Immature natural killer cell (primary cell): ENCODE results near the gene MAGOHB. TPM values are rescaled to one million over a fixed set of nuclear protein-coding genes. Genes with fewer than 3 reads are reported as not detected.
"Not testable (repeated sequence)": the region's sequence is repeated elsewhere in the genome, so short reads cannot be mapped to it uniquely, and the experiment has no call there.

Source experiments
- DNase-seq, 3 donors: peaks; one replicate each; pipeline ENCODE4 v3.0.0; 2022; ENCODE audit warnings: mixed read lengths in 1 of 3
- H3K27ac Mint-ChIP-seq, 6 donors: one replicate each; pipeline ENCODE4 v1.8.0; 2020; ENCODE audit warnings: mixed read lengths in 6 of 6, mild to moderate bottlenecking in 5 of 6, inconsistent platforms in 4 of 6, moderate library complexity in 3 of 6
- H3K27me3 Mint-ChIP-seq, 3 donors: one replicate each; pipeline ENCODE4 v1.8.0; 2020 to 2021; ENCODE audit warnings: low read depth in 3 of 3, mild to moderate bottlenecking in 3 of 3, mixed read lengths in 3 of 3, moderate library complexity in 3 of 3, inconsistent platforms in 1 of 3
- H3K36me3 Mint-ChIP-seq, 3 donors: one replicate each; pipeline ENCODE4 v1.8.0; 2020; ENCODE audit warnings: mixed read lengths in 3 of 3, inconsistent platforms in 2 of 3, mild to moderate bottlenecking in 2 of 3
- H3K4me1 Mint-ChIP-seq, 2 donors: one replicate each; pipeline ENCODE4 v1.8.0; 2020; ENCODE audit warnings: inconsistent platforms in 2 of 2, mild to moderate bottlenecking in 2 of 2, mixed read lengths in 2 of 2, moderate library complexity in 1 of 2
- H3K4me3 Mint-ChIP-seq, 5 donors: one replicate each; pipeline ENCODE4 v1.8.0; 2020; ENCODE audit warnings: mild to moderate bottlenecking in 5 of 5, mixed read lengths in 5 of 5, inconsistent platforms in 3 of 5, moderate library complexity in 3 of 5
- H3K9me3 Mint-ChIP-seq, 6 donors: one replicate each; pipeline ENCODE4 v1.8.0; 2020; ENCODE audit warnings: mild to moderate bottlenecking in 6 of 6, mixed read lengths in 6 of 6, inconsistent platforms in 4 of 6, moderate library complexity in 3 of 6
- polyA plus RNA-seq, 3 donors: library from polyadenylated mRNA; unstranded; fragments of 300-500 nt; fragmentation: Illumina TruSeq; gene quantifications; one replicate each; pipeline ENCODE4 v1.2.3, GENCODE V29; 2021

Gene MAGOHB
- polyA plus RNA-seq, result 10 to 100 TPM; 54.7 to 72.5 (median 58.7) TPM

DNA sequence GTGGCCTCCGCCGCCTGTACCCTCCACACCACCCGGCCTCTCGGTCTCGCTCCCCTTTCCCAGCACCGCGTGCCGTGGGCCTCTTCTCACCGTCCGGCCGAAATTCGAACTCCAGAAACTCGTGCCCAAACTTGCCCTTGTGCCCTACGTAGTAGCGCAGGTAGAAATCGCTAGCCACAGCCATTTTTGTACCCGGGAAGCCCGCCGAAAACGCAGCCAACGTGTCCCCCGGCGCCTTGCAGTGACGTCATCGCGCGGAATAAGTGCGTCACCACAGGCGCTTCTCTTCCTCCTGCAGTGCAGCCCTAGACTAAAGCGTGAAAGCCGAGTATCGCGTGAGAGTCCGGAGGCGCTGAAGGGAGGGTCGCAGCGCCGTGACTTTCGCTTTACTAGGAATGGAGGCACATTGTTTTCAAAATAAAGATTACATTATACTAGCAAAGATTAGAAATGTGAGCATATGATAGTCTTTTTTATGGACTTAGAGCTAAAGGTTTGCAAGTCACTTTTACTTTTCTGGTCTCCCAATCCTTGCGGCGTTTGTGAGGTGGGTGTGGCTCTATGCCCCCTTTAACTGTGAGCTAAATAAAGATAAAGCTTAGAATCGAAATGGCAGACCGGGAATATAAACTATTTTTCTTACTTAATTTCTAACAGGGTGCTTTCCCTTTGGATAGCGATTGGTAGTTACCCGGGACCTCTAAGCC lies at the start of gene MAGOHB:
MAGOHB (minus strand) TSS at position 261 of the 707 bp plus-strand sequence; CDS start at position 184, 77 bp downstream.
- Mint-ChIP-seq H3K9me3 (no peaks in the 10 kb centered on the region), H3K27ac (peak within 1 kb of the TSS; percentile 96 to 100 (median 98)), H3K36me3 (peaks cover 12 to 15% (median 15%) of the 10 kb centered on the region in 3 donors), H3K4me3 (peak within 1 kb of the TSS; percentile 96 to 100 (median 97)), H3K4me1 (peaks cover 23 to 30% of the 10 kb centered on the region in 2 donors), H3K27me3 (peaks cover 5 to 10% (median 9%) of the 10 kb centered on the region in 3 donors)
- DNase-seq, result peak; percentile 95 to 97 (median 96)

DNA sequence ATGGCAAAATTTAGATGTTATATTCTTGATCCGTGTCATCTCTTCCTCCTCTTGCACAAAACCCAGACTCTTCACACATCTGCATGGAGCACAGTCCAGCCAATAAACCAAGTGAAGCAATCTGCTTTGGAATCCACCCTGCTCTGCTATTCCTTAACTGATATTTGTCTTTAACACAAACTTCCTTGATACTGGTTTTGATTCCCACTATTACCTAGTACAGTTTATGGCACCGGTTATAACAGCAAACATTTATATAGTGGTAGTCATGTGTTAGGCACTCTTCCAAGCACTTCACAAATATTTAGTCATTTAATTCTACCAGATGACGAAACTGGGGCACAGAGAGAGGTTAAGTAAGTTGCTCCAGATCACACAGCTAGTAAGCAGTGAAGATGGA lies 47.9 kb upstream of the MAGOHB start:
- H3K4me3 Mint-ChIP-seq, result no peak overlapping the region
- H3K4me1 Mint-ChIP-seq, result no peaks in the 10 kb centered on the region
- DNase-seq, result no peak
- no peak overlapping the region for H3K27ac Mint-ChIP-seq
- no peaks in the 10 kb centered on the region for H3K9me3 Mint-ChIP-seq
- peaks cover 3 to 12% (median 8%) of the 10 kb centered on the region in 3 donors for H3K27me3 Mint-ChIP-seq
- no peaks in the 10 kb centered on the region for H3K36me3 Mint-ChIP-seq

GRCh38 chr12:10654003-10654402 lies 40.6 kb upstream of the MAGOHB start:
- Mint-ChIP-seq H3K36me3 (peaks cover 0 to 4% (median 0%) of the 10 kb centered on the region in 3 donors), H3K4me3 (no peak overlapping the region), H3K27me3 (peaks cover 2 to 14% (median 13%) of the 10 kb centered on the region in 3 donors)

GRCh38 chr12:10652192-10652591 lies 38.8 kb upstream of the MAGOHB start:
- DNase-seq, result no peak
- peaks cover 8 to 12% (median 8%) of the 10 kb centered on the region in 3 donors for H3K36me3 Mint-ChIP-seq
- peaks cover 2 to 12% (median 8%) of the 10 kb centered on the region in 3 donors for H3K27me3 Mint-ChIP-seq
- H3K9me3 Mint-ChIP-seq, result peaks cover 0 to 8% (median 6%) of the 10 kb centered on the region in 6 donors
- no peak overlapping the region for H3K4me3 Mint-ChIP-seq
- no peak overlapping the region for H3K27ac Mint-ChIP-seq
- H3K4me1 Mint-ChIP-seq, result peaks cover 2 to 20% of the 10 kb centered on the region in 2 donors

More at GRCh38 chr12:10654003-10654402, 40.6 kb upstream of the MAGOHB start:
- Mint-ChIP-seq H3K4me1 (peaks cover 2 to 20% of the 10 kb centered on the region in 2 donors), H3K27ac (no peak overlapping the region), H3K9me3 (no peaks in the 10 kb centered on the region)
- no peak for DNase-seq

- Mint-ChIP-seq H3K9me3 (peaks cover 11 to 35% (median 28%) of the 10 kb centered on the region in 6 donors), H3K36me3 (peaks cover 27 to 34% (median 29%) of the 10 kb centered on the region in 3 donors), H3K4me1 (peaks cover 2 to 11% of the 10 kb centered on the region in 2 donors)
- H3K27ac Mint-ChIP-seq, H3K27me3 Mint-ChIP-seq, H3K4me3 Mint-ChIP-seq, DNase-seq: not testable (repeated sequence)
Measured at GRCh38 chr12:10646576-10646975, 33.2 kb upstream of the MAGOHB start.

GRCh38 chr12:10645910-10646309 lies 32.5 kb upstream of the MAGOHB start:
- no peak overlapping the region for H3K27ac Mint-ChIP-seq
- peaks cover 2 to 5% of the 10 kb centered on the region in 2 donors for H3K4me1 Mint-ChIP-seq
- H3K4me3 Mint-ChIP-seq, result no peak overlapping the region
- H3K36me3 Mint-ChIP-seq, result peaks cover 27 to 34% (median 29%) of the 10 kb centered on the region in 3 donors
- H3K9me3 Mint-ChIP-seq, result peaks cover 11 to 35% (median 28%) of the 10 kb centered on the region in 6 donors
- no peak for DNase-seq
- H3K27me3 Mint-ChIP-seq, result peaks cover 4 to 7% (median 5%) of the 10 kb centered on the region in 3 donors

- no peak overlapping the region for H3K4me3 Mint-ChIP-seq
- no peaks in the 10 kb centered on the region for H3K4me1 Mint-ChIP-seq
- peaks cover 19 to 26% (median 20%) of the 10 kb centered on the region in 3 donors for H3K36me3 Mint-ChIP-seq
- peaks cover 11 to 25% (median 21%) of the 10 kb centered on the region in 6 donors for H3K9me3 Mint-ChIP-seq
- no peak overlapping the region for H3K27ac Mint-ChIP-seq
- no peak for DNase-seq
- H3K27me3 Mint-ChIP-seq, result peaks cover 2 to 5% (median 4%) of the 10 kb centered on the region in 3 donors
Measured at GRCh38 chr12:10641735-10642500, 28.5 kb upstream of the MAGOHB start.

- no peaks in the 10 kb centered on the region for H3K9me3 Mint-ChIP-seq
- no peaks in the 10 kb centered on the region for H3K4me1 Mint-ChIP-seq
- DNase-seq, result no peak
- no peak overlapping the region for H3K27ac Mint-ChIP-seq
- no peaks in the 10 kb centered on the region for H3K36me3 Mint-ChIP-seq
- peaks cover 3 to 7% (median 5%) of the 10 kb centered on the region in 3 donors for H3K27me3 Mint-ChIP-seq
- no peak overlapping the region for H3K4me3 Mint-ChIP-seq
Measured at GRCh38 chr12:10638728-10639127, 25.3 kb upstream of the MAGOHB start.

DNA sequence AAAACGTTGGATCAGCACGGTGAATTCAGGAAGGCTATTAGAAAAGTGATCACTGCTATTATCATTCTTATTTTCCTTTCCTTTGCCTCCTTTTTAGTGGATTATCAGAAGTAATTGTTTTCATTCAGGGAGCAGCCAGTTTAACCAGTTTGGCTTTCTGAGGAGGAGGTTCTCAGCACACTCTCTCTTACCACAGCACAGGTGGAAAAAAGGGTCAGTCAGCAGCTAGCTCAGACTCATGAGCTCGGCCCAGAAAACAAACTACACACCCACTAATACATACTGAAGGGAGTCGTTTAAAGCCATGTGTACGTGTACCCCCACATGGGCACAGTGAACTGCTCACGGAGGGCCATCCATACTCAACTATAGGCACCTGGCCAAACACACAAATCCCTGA lies 23.2 kb upstream of the MAGOHB start:
- H3K27me3 Mint-ChIP-seq, result peaks cover 0 to 7% (median 4%) of the 10 kb centered on the region in 3 donors
- no peak for DNase-seq
- no peak overlapping the region for H3K27ac Mint-ChIP-seq
- H3K9me3 Mint-ChIP-seq, result no peaks in the 10 kb centered on the region
- no peaks in the 10 kb centered on the region for H3K36me3 Mint-ChIP-seq
- H3K4me3 Mint-ChIP-seq, result no peak overlapping the region
- no peaks in the 10 kb centered on the region for H3K4me1 Mint-ChIP-seq

DNA sequence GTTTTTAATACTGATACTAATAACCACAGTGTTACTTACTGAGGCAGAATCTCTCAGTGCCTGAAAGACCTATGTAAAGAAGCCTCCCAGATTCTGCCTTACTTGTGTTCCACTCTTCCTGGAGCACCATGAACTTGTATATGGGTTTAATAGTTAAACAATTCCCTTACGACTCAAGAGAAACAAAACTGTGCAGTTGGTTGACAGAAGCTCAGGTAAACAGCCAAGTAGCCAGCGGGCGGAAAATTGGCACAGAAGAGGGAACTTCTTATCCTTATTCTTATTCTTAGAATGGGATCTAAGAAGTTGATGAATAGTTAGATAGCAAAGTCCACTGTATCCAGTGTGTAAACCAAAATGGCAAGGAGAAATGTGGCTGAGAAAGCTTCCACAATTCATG lies 22.7 kb upstream of the MAGOHB start:
- no peak for DNase-seq
- H3K36me3 Mint-ChIP-seq, result no peaks in the 10 kb centered on the region
- no peaks in the 10 kb centered on the region for H3K4me1 Mint-ChIP-seq
- H3K9me3 Mint-ChIP-seq, result no peaks in the 10 kb centered on the region
- no peak overlapping the region for H3K4me3 Mint-ChIP-seq
- H3K27ac Mint-ChIP-seq, result no peak overlapping the region
- H3K27me3 Mint-ChIP-seq, result peaks cover 0 to 7% (median 4%) of the 10 kb centered on the region in 3 donors

- no peaks in the 10 kb centered on the region for H3K9me3 Mint-ChIP-seq
- no peaks in the 10 kb centered on the region for H3K36me3 Mint-ChIP-seq
- no peak overlapping the region for H3K27ac Mint-ChIP-seq
- DNase-seq, result no peak
- no peaks in the 10 kb centered on the region for H3K4me1 Mint-ChIP-seq
- H3K27me3 Mint-ChIP-seq, result peaks cover 0 to 7% (median 4%) of the 10 kb centered on the region in 3 donors
- H3K4me3 Mint-ChIP-seq, result no peak overlapping the region
Measured at GRCh38 chr12:10635306-10635705, 21.9 kb upstream of the MAGOHB start.

- Mint-ChIP-seq H3K27ac (no peak overlapping the region), H3K4me1 (no peaks in the 10 kb centered on the region), H3K36me3 (no peaks in the 10 kb centered on the region), H3K4me3 (no peak overlapping the region), H3K27me3 (peaks cover 0 to 7% (median 4%) of the 10 kb centered on the region in 3 donors), H3K9me3 (no peaks in the 10 kb centered on the region)
- DNase-seq, result no peak
Measured at GRCh38 chr12:10634427-10634826, 21.0 kb upstream of the MAGOHB start.

- H3K4me3 Mint-ChIP-seq, result no peak overlapping the region
- no peak for DNase-seq
- H3K27ac Mint-ChIP-seq, result no peak overlapping the region
- no peaks in the 10 kb centered on the region for H3K9me3 Mint-ChIP-seq
- peaks cover 0 to 7% (median 3%) of the 10 kb centered on the region in 3 donors for H3K27me3 Mint-ChIP-seq
- H3K4me1 Mint-ChIP-seq, result no peaks in the 10 kb centered on the region
- H3K36me3 Mint-ChIP-seq, result no peaks in the 10 kb centered on the region
Measured at GRCh38 chr12:10633541-10633940, 20.1 kb upstream of the MAGOHB start.

- Mint-ChIP-seq H3K4me3 (no peak overlapping the region), H3K27me3 (peaks cover 0 to 7% (median 5%) of the 10 kb centered on the region in 3 donors), H3K27ac (no peak overlapping the region), H3K4me1 (no peaks in the 10 kb centered on the region), H3K36me3 (no peaks in the 10 kb centered on the region), H3K9me3 (no peaks in the 10 kb centered on the region)
- no peak for DNase-seq
Measured at GRCh38 chr12:10632226-10632625, 18.8 kb upstream of the MAGOHB start.
